Liver (tissue), 3 donors: Measurements from ENCODE around the gene GSK3B.

ENCODE experiments used
- CTCF ChIP-seq: fragments of 150-350 bp; IDR thresholded peaks from 2 replicates; pipeline ENCODE4 v1.5.1; 2017; ENCODE audit warnings: improper control_type of control experiment, low read depth, low read length; ENCODE audit not compliant: missing input control
- EGR1 ChIP-seq, 2 donors: IDR thresholded peaks; 2 replicates each; pipeline ENCODE4 v1.6.1; 2016 to 2018; ENCODE audit warnings: antibody characterized with exemption in 2 of 2, low read depth in 2 of 2
- GABPA ChIP-seq, 2 donors: IDR thresholded peaks in 1 of 2; conservative IDR thresholded peaks in 1 of 2; 2 replicates each; pipeline ENCODE4 v1.6.1; 2016; ENCODE audit warnings: antibody characterized with exemption in 2 of 2, mild to moderate bottlenecking in 1 of 2, moderate library complexity in 1 of 2
- HNF4A ChIP-seq, 2 donors: conservative IDR thresholded peaks; 2 replicates each; pipeline ENCODE4 v1.6.1; 2016; ENCODE audit warnings: antibody characterized with exemption in 2 of 2, mild to moderate bottlenecking in 2 of 2
- JUND ChIP-seq, 2 donors: IDR thresholded peaks; 2 replicates each; pipeline ENCODE4 v1.6.1; 2016; ENCODE audit warnings: antibody characterized with exemption in 2 of 2
- MAX ChIP-seq: IDR thresholded peaks from 2 replicates; pipeline ENCODE4 v1.6.1; 2016; ENCODE audit warnings: antibody characterized with exemption
- RAD21 ChIP-seq, 2 donors: IDR thresholded peaks; 2 replicates each; pipeline ENCODE4 v1.6.1; 2016; ENCODE audit warnings: antibody characterized with exemption in 2 of 2, mild to moderate bottlenecking in 2 of 2
- SP1 ChIP-seq: IDR thresholded peaks from 2 replicates; pipeline ENCODE4 v1.6.1; 2018; ENCODE audit warnings: antibody characterized with exemption, mild to moderate bottlenecking
- TAF1 ChIP-seq: conservative IDR thresholded peaks from 2 replicates; pipeline ENCODE4 v1.6.1; 2016; ENCODE audit warnings: antibody characterized with exemption, mild to moderate bottlenecking
- YY1 ChIP-seq: IDR thresholded peaks from 2 replicates; pipeline ENCODE4 v1.6.1; 2016; ENCODE audit warnings: antibody characterized with exemption, mild to moderate bottlenecking
- donor health status: healthy.
- donor health status: healthy.

GRCh38 chr3:120048355-120049041 lies 45.7 kb downstream of the GSK3B start:
- TF ChIP-seq SP1 (no peak), CTCF (no peak), RAD21 (IDR thresholded peaks at IDR 0.05) (no peak), TAF1 (no peak), JUND (IDR thresholded peaks at IDR 0.05) (no peak), GABPA (IDR thresholded peaks at IDR 0.05 in 1 of 2, conservative IDR thresholded peaks at IDR 0.05 in 1 of 2) (no peak), EGR1 (IDR thresholded peaks at IDR 0.05; ENCODE audit: low read depth in 2 of 2) (no peak), YY1 (no peak), MAX (no peak), HNF4A (conservative IDR thresholded peaks at IDR 0.05) (no peak)
